ENCODE measurements around the gene MCL1.
"Not testable (repeated sequence)": the region's sequence is repeated elsewhere in the genome, so short reads cannot be mapped to it uniquely, and the experiment has no call there.

The MCL1 gene

DNA sequence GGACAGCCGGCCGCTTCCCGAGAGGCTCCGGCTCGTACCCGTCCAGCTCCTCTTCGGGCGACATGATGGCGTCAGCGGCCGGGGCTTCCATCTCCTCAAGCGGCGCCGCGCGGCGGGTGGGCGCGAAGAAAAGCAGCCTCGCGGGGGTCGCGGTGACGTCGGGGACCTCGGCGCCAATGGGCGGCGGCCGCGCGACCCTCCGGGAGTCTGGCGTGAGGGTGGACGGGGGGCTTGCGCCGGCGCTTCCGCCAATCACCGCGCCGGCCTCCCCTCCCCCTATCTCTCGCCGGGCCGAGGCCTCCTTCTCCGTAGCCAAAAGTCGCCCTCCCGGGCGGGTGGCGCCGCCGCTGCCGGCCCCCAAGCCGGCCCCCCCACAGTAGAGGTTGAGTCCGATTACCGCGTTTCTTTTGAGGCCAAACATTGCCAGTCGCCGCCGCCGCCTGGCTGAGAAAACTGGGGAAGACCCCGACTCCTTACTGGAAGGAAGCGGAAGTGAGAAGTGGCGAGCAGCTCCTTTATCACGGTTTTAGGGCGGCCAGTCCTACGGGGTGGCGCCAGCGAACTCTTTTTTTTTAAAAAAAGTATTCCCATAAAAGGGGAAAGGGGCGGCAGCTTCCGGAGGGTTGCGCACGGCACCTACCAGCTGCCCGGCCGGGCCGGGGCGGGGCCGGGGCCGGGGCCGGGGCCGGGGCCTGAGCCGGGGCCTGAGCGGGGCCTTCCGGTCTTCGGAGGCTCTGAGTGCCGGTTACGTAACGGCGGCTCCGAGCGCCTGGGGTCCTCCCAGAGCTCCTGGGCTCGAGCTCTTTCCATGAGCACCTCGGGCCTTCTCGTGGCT, at the start of gene MCL1:
Gene MCL1 (minus strand): TSS at position 501 of the 835 bp plus-strand sequence. CDS start 80 bp downstream, at position 421.
- DNase-seq: peak; percentile 93

- no peak for DNase-seq
Measured at GRCh38 chr1:150628766-150629114, 49.3 kb upstream of the MCL1 start.

DNA sequence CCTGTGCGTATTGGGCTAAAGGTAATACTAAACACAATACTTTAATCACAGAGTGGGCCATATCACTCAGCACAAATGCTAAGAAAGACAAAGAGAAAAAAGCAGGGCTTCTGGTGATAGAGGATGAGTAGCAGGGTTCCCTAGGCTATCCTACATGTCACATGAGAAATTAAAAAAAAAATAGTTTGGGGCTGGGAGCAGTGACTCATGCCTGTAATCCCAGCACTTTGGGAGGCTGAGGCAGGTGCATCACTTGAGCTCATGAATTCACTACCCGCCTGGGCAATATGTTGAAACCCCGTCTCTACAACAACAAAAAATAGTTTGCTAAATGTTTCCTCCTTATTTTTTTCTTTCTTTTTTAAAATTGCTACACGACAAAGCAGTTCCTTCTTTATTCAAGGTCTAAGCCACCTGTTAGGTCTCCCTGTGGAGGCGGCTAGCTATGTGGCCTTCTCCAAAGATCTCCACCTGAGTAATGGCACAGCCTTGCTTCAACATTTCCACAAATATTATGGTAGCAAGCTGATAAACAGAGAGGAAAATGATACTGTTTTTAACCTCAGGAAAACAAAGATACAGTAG, 48.5 kb upstream of the MCL1 start:
- DNase-seq: no peak

DNA sequence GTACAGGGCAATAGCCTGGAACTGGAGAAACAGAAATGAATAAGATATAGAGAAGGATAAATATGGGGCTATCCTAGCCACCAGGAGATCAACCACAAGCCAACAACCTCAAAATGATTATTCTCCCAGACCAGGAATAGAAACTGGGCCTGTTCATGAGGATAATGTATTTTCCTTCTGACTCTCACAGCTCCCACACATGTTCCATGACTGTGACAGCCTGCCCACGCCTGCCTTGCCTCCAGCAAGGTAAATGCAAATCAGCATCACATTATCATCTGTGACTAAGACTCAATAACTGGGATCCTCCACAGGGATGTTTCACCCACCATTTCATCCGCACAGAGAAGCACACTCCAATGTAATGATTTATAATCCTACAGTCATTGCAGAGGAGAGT, 46.7 kb upstream of the MCL1 start:
- no peak for DNase-seq

DNA sequence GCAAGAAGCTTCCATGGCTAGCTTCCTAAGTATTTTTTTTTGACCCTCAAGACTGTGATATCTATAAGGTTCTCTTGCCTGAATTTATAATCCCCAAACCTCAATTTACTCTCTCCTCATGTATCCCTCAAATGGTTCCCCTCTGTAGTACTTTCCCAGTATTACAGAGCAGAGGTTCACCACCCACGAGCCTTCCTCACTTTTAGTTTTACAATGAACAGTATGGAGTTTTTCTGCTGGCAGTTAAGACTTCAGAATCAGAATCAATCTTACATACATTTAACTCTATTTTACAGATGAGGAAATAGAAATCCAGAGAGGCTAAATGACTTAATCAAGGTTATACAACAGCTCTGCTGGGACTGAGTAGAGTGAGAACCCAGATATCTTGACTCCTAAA, 45.1 kb upstream of the MCL1 start:
- DNase-seq: not testable (repeated sequence)

DNA sequence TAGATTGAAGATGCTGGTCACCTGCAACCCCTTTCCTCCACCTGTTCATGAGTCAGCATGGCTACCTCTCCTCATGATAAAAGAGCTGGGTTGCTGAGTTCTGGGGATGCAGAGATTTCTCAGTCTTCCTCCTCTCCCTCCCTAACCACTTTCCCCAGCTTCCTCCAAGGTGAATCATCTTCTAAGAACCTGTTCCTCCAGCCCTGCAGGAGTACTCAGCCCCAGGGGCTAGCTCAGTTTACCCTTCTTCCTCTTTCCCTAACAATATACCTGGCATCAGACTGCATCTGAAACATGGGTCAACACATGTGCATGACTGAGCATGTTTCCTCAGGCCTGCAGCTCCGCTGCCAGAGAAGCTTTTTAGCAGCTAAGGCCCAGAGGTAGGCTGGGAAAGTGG, 44.7 kb upstream of the MCL1 start:
- DNase-seq: not testable (repeated sequence)

GRCh38 chr1:150622303-150622975, 43.0 kb upstream of the MCL1 start:
- DNase-seq: no peak

DNA sequence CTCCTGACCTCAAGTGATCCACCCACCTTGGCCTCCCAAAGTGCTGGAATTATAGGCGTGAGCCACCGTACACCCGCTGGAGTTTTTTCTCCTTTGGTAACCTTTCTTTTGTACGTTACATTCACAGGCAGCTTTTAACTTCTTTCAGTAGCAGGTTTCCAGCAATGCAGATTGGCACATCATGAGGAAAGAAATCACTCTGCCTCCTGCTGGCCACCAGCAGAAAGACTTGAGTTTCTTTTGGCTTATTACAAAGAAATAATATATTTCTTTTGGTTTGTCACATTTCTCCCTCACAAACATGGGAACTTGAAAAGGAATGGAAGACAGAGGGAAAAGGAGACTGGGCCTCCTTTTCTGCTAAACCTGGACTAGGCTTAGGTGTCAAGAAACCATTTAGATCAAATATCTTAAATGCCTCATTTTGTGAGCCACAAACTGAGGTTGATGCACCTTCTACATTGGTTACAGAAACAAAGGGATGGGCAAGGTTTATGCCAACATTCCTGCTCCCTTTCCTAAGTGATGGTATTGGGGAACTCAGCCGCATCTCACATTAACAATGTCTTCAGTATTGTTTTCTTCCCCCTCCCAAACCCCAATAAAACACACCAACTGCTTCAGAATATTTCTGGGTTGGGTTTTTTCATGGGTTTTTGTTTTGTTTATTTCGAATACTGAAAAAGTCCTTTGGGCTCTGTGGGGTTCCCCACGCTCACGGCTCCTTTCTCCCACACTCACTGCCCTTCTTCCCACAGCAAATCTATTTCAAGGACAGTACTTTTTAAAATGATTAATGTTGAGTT, 42.3 kb upstream of the MCL1 start:
- peak; percentile 12 for DNase-seq

DNA sequence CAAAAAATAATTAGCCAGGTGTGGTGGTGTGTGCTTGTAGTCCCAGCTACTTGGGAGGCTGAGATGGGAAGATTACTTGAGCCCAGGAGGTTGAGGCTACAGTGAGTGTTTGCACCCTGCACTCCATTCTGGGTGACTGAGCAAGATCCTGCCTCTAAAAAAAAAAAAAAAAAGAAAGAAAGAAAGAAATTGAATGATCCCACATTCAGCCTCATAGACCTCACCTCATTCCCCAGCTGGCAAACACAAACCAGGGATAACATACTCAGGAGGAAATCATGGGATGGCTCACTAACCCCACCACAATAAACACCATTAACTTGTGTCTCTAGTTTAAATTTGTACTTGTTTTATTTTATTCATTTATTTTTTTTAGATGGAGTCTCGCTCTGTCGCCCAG, 41.5 kb upstream of the MCL1 start:
- DNase-seq: no peak

GRCh38 chr1:150619576-150620509, 40.4 kb upstream of the MCL1 start:
- DNase-seq: no peak

DNA sequence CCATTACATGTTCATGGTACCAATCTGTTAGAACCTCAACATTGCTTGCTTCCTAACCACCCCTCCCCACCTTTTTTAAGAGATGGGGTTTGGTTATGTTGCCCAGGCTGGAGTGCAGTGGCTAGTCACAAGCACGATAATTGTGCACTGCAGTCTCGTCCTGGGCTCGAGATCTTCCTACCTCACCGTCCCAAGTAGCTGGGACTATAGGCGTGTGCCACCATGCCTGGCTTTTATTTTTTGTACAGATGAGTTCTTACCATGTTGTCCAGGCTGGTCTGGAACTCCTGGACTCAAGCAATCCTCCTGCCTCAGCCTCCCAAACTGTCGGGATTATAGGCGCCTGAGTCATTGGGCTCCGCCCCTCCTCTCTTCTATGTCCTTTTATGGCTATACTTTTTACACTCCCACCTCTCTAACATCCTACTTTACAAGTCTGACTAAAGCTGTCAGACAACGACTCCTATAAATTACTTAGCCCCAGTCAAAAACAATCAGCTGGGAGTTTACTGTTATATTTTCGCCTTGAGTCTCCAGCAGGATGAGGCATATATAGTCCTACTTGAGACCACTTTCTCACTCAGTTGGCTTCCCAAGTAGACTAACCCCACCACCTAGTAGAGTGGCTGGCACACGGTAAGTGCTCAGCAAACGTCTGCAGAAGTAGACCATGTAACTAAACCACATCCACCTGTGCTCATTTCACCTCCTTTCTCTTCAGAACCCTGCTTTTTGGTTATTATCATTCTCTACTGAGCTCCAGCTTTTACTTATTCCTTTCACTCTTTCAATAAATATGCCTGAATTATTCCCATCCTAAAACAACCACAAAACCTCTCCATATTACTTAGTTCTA, 36.2 kb upstream of the MCL1 start:
- no peak for DNase-seq

GRCh38 chr1:150613061-150613920, 33.9 kb upstream of the MCL1 start:
- DNase-seq: no peak

DNA sequence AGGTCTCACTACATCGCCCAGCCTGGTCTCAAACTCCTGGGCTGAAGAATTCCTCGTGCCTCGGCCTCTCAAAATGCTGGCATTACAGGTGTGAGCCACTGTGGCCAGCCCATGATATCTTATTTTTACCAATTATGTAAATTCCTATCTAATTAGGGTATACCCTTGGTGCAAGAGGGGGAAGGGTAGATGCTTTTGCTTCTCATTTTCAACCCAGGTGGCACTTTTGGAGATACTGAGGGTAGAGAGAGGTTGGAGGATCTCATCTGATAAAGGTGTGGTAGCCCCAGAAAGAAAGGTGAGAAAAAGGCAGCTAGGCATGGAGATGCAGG, 32.6 kb upstream of the MCL1 start:
- DNase-seq: no peak

DNA sequence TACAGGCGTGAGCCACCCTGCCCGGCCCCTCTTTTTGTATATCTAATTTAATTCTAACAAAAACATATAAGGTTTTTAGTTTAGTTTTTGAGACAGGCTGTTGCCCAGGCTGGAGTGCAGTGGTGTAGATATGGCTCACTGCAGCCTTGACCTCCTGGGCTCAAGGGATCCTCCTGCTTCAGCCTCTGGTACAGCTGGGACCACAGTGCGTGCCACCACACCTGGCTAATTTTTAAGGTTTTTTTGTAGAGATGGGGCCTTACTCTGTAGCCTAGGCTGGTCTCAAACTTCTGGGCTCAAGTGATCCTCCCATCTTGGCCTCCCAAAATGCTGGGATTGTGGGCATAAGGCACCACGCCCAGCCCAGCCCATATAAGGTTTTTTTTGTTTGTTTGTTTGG, 31.2 kb upstream of the MCL1 start:
- DNase-seq: no peak

DNA sequence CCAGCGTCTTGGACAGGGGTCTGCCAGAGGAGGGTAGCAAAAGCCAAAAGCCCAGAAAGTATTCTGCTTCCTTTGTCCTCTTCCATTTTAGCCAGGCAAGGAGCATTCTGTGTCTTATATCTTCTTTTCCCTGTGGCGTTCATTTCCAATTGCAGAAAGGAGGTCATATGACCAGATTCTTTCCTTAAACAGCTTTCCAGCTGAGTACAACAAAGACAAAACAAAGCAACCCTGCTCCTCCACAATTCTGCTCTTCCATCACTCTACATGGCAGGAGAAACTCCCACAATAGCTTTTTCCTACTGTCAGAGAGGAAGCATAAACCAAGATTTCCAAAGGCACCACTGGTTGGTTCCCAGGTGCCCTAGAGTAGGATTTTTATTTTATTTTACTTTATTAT, 30.3 kb upstream of the MCL1 start:
- peak; percentile 58 for DNase-seq

- no peak for DNase-seq
Measured at GRCh38 chr1:150606463-150607142, 27.2 kb upstream of the MCL1 start.

DNA sequence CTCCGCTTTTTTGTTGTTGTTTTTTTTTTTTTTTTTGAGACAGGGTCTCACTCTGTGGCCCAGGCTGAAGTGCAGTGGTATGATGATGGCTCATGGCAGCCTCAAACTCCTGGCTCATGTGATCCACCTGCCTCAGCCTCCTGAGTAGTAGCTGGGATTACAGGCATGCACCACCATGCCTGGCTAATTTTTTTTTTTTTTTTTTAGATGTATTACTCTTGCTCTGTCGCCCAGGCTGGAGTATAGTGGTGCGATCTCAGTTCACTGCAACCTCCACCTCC, 26.0 kb upstream of the MCL1 start:
- not testable (repeated sequence) for DNase-seq

GRCh38 chr1:150604226-150604588, 24.8 kb upstream of the MCL1 start:
- no peak for DNase-seq

GRCh38 chr1:150603711-150604110, 24.3 kb upstream of the MCL1 start:
- DNase-seq: no peak

DNA sequence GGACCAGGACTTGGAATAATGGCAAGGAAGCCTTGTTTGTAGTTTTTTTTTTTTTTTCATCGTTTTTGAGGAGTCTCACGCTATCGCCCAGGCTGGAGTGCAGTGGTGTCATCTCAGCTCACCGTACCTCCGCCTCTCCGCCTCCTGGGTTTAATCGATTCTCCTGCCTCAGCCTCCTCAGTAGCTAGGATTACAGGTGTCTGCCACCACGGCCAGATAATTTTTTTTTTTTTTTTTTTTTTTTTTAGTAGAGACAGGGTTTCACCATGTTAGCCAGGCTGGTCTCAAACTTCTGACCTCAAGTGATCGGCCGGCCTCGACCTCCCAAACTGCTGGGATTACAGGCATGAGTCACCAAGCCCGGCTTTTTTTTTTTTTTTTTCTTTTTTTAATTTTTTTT, 23.0 kb upstream of the MCL1 start:
- not testable (repeated sequence) for DNase-seq

All from NCI-H2227 treated with DMSO at 0.1 percent for 48 hours (cell line).